ENCODE results near the gene PRDM2.

Gene PRDM2

GRCh38 chr1:13731897-13732296 lies 31.9 kb downstream of the PRDM2 start:
- no peak for ATAC-seq
- TF ChIP-seq ZNF8 (CRISPR knock-in tag; IDR thresholded peaks at IDR 0.05) (no peak), CSDC2 (CRISPR knock-in tag; IDR thresholded peaks at IDR 0.05) (no peak), GLIS3 (CRISPR knock-in tag; IDR thresholded peaks at IDR 0.05) (no peak), ZNF565 (CRISPR knock-in tag; conservative IDR thresholded peaks at IDR 0.05; ENCODE audit: low read depth) (no peak), ISL1 (CRISPR knock-in tag; IDR thresholded peaks at IDR 0.05) (no peak), ZNF70 (CRISPR knock-in tag; IDR thresholded peaks at IDR 0.05) (no peak)

GRCh38 chr1:13732971-13733667 lies 33.1 kb downstream of the PRDM2 start:
- TF ChIP-seq RARB (CRISPR knock-in tag; IDR thresholded peaks at IDR 0.05) (no peak), SNAI2 (CRISPR knock-in tag; IDR thresholded peaks at IDR 0.05) (no peak), OSR1 (CRISPR knock-in tag; IDR thresholded peaks at IDR 0.05) (no peak)
- TF ChIP-seq, protein P1, sequence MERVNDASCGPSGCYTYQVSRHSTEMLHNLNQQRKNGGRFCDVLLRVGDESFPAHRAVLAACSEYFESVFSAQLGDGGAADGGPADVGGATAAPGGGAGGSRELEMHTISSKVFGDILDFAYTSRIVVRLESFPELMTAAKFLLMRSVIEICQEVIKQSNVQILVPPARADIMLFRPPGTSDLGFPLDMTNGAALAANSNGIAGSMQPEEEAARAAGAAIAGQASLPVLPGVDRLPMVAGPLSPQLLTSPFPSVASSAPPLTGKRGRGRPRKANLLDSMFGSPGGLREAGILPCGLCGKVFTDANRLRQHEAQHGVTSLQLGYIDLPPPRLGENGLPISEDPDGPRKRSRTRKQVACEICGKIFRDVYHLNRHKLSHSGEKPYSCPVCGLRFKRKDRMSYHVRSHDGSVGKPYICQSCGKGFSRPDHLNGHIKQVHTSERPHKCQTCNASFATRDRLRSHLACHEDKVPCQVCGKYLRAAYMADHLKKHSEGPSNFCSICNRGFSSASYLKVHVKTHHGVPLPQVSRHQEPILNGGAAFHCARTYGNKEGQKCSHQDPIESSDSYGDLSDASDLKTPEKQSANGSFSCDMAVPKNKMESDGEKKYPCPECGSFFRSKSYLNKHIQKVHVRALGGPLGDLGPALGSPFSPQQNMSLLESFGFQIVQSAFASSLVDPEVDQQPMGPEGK (CRISPR knock-in tag; IDR thresholded peaks at IDR 0.05; ENCODE audit: borderline replicate concordance): no peak
- ATAC-seq: no peak

GRCh38 chr1:13733711-13734110 lies 33.7 kb downstream of the PRDM2 start:
- no peak for TF ChIP-seq ISL1 (CRISPR knock-in tag; IDR thresholded peaks at IDR 0.05)
- no peak for TF ChIP-seq CSDC2 (CRISPR knock-in tag; IDR thresholded peaks at IDR 0.05)
- TF ChIP-seq, protein P2, sequence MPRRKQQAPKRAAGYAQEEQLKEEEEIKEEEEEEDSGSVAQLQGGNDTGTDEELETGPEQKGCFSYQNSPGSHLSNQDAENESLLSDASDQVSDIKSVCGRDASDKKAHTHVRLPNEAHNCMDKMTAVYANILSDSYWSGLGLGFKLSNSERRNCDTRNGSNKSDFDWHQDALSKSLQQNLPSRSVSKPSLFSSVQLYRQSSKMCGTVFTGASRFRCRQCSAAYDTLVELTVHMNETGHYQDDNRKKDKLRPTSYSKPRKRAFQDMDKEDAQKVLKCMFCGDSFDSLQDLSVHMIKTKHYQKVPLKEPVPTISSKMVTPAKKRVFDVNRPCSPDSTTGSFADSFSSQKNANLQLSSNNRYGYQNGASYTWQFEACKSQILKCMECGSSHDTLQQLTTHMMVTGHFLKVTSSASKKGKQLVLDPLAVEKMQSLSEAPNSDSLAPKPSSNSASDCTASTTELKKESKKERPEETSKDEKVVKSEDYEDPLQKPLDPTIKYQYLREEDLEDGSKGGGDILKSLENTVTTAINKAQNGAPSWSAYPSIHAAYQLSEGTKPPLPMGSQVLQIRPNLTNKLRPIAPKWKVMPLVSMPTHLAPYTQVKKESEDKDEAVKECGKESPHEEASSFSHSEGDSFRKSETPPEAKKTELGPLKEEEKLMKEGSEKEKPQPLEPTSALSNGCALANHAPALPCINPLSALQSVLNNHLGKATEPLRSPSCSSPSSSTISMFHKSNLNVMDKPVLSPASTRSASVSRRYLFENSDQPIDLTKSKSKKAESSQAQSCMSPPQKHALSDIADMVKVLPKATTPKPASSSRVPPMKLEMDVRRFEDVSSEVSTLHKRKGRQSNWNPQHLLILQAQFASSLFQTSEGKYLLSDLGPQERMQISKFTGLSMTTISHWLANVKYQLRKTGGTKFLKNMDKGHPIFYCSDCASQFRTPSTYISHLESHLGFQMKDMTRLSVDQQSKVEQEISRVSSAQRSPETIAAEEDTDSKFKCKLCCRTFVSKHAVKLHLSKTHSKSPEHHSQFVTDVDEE (CRISPR knock-in tag; IDR thresholded peaks at IDR 0.05): no peak
- TF ChIP-seq ZFP30 (CRISPR knock-in tag; IDR thresholded peaks at IDR 0.05): no peak
- TF ChIP-seq ZNF8 (CRISPR knock-in tag; IDR thresholded peaks at IDR 0.05): no peak
- no peak for TF ChIP-seq CSRNP3 (CRISPR knock-in tag; IDR thresholded peaks at IDR 0.05)
- TF ChIP-seq, protein P1 (CRISPR knock-in tag; IDR thresholded peaks at IDR 0.05; ENCODE audit: borderline replicate concordance): no peak
- no peak for TF ChIP-seq PPARA (CRISPR knock-in tag; IDR thresholded peaks at IDR 0.05; ENCODE audit: borderline replicate concordance)

GRCh38 chr1:13735168-13735930 lies 35.4 kb downstream of the PRDM2 start:
- no peak for ATAC-seq
- TF ChIP-seq ZFP30 (CRISPR knock-in tag; IDR thresholded peaks at IDR 0.05) (no peak), SNAI2 (CRISPR knock-in tag; IDR thresholded peaks at IDR 0.05) (no peak), ZNF70 (CRISPR knock-in tag; IDR thresholded peaks at IDR 0.05) (no peak), ARNTL (CRISPR knock-in tag; IDR thresholded peaks at IDR 0.05; ENCODE audit: borderline replicate concordance, low read depth) (no peak), ZFP3 (CRISPR knock-in tag; IDR thresholded peaks at IDR 0.05) (no peak), CSRNP3 (CRISPR knock-in tag; IDR thresholded peaks at IDR 0.05) (no peak), CSDC2 (CRISPR knock-in tag; IDR thresholded peaks at IDR 0.05) (no peak), PPARA (CRISPR knock-in tag; IDR thresholded peaks at IDR 0.05; ENCODE audit: borderline replicate concordance) (no peak), ZNF8 (CRISPR knock-in tag; IDR thresholded peaks at IDR 0.05) (no peak), TCF4 (CRISPR knock-in tag; IDR thresholded peaks at IDR 0.05; ENCODE audit: borderline replicate concordance) (no peak)
- TF ChIP-seq, protein P1 (CRISPR knock-in tag; IDR thresholded peaks at IDR 0.05; ENCODE audit: borderline replicate concordance): no peak
- TF ChIP-seq, protein P3, sequence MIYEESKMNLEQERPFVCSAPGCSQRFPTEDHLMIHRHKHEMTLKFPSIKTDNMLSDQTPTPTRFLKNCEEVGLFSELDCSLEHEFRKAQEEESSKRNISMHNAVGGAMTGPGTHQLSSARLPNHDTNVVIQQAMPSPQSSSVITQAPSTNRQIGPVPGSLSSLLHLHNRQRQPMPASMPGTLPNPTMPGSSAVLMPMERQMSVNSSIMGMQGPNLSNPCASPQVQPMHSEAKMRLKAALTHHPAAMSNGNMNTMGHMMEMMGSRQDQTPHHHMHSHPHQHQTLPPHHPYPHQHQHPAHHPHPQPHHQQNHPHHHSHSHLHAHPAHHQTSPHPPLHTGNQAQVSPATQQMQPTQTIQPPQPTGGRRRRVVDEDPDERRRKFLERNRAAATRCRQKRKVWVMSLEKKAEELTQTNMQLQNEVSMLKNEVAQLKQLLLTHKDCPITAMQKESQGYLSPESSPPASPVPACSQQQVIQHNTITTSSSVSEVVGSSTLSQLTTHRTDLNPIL (CRISPR knock-in tag; IDR thresholded peaks at IDR 0.05; ENCODE audit: low read depth): no peak

More at GRCh38 chr1:13733711-13734110, 33.7 kb downstream of the PRDM2 start:
- no peak for ATAC-seq

Measured in SK-N-SH treated with all-trans-retinoic acid at 6 μM for 48 hours (cell line).